SK-N-SH (cell line): Measurements from ENCODE around the gene ITCH. TPM values are rescaled to one million over a fixed set of nuclear protein-coding genes. Genes with fewer than 3 reads are reported as not detected.

Source experiments
- CTCF ChIA-PET: fragments of 300-600, 350-600 bp; formaldehyde crosslinking; extraction: SDS; loops from one replicate; lab custom pipeline; 2021; lab: Yijun Ruan, JAX
- POLR2A ChIA-PET: fragments of 350-600 bp; sonication (Branson Sonifier 250); formaldehyde crosslinking; extraction: SDS; loops from one replicate; lab custom pipeline; 2020; ENCODE audit warnings: antibody characterized with exemption, inconsistent platforms; lab: Yijun Ruan, JAX
- DNase-seq: peaks from one replicate; pipeline ENCODE4 v3.0.0; 2012
- H2AFZ ChIP-seq: fragments of 200-600 bp; sonication (generic); 2 replicates; pipeline ENCODE4 v1.8.1; 2016; ENCODE audit warnings: antibody characterized with exemption, mild to moderate bottlenecking, low read depth
- H3F3A ChIP-seq: fragments of 200-600 bp; sonication (generic); replicated peaks from 2 replicates; pipeline ENCODE3; 2016; ENCODE audit warnings: antibody characterized with exemption, mild to moderate bottlenecking; ENCODE audit not compliant: insufficient read depth
- H3K27ac ChIP-seq, 2 experiments: fragments of 200-500 bp in 1 of 2; fragments of 200-600 bp in 1 of 2; sonication (Bioruptor generic) in 1 of 2; sonication (generic), shearing (Covaris generic) in 1 of 2; 2 replicates each; pipeline versions ENCODE4 v1.5.1 to v1.6.1; 2014 to 2016; ENCODE audit warnings: low read depth in 2 of 2, inconsistent platforms in 1 of 2, low read length in 1 of 2, mild to moderate bottlenecking in 1 of 2, mixed read lengths in 1 of 2
- H3K27me3 ChIP-seq: fragments of 200-600 bp; sonication (generic), shearing (Covaris generic); 2 replicates; pipeline ENCODE4 v1.6.1; 2016; ENCODE audit warnings: mixed run types; ENCODE audit not compliant: insufficient read depth
- H3K36me3 ChIP-seq, 2 experiments: fragments of 200-500 bp in 1 of 2; fragments of 200-600 bp in 1 of 2; sonication (Bioruptor generic) in 1 of 2; sonication (generic) in 1 of 2; replicated peaks in 1 of 2; 2 replicates each; pipeline versions ENCODE3 to v1.5.1; 2014 to 2016; ENCODE audit warnings: low read length in 1 of 2, mild to moderate bottlenecking in 1 of 2; ENCODE audit not compliant: insufficient read depth in 2 of 2, control insufficient read depth in 1 of 2
- H3K4me1 ChIP-seq, 2 experiments: fragments of 200-500 bp in 1 of 2; fragments of 200-600 bp in 1 of 2; sonication (Bioruptor generic) in 1 of 2; sonication (generic), shearing (Covaris generic) in 1 of 2; 2 replicates each; pipeline versions ENCODE4 v1.5.1 to v1.6.1; 2014 to 2016; ENCODE audit warnings: low read depth in 1 of 2, low read length in 1 of 2, mixed run types in 1 of 2; ENCODE audit not compliant: insufficient read depth in 2 of 2, control insufficient read depth in 1 of 2
- H3K4me2 ChIP-seq: fragments of 200-600 bp; sonication (generic), shearing (Covaris generic); 2 replicates; pipeline ENCODE4 v1.6.1; 2017; ENCODE audit warnings: mixed run types
- H3K4me3 ChIP-seq, 2 experiments: fragments of 200-500 bp in 1 of 2; fragments of 200-600 bp in 1 of 2; sonication (Bioruptor generic) in 1 of 2; sonication (generic), shearing (Covaris generic) in 1 of 2; 2 replicates each; pipeline versions ENCODE4 v1.5.1 to v1.8.1; 2014 to 2016; ENCODE audit warnings: low read depth in 2 of 2, inconsistent platforms in 1 of 2, low read length in 1 of 2, mild to moderate bottlenecking in 1 of 2, mixed read lengths in 1 of 2, moderate library complexity in 1 of 2
- H3K79me2 ChIP-seq: fragments of 200-600 bp; sonication (generic); 2 replicates; pipeline ENCODE4 v1.8.1; 2017; ENCODE audit warnings: mild to moderate bottlenecking; ENCODE audit not compliant: insufficient read depth
- H3K9ac ChIP-seq: fragments of 200-600 bp; sonication (generic); 2 replicates; pipeline ENCODE4 v1.6.1; 2017; ENCODE audit warnings: mixed run types
- H3K9me2 ChIP-seq: fragments of 200-600 bp; sonication (generic); 2 replicates; pipeline ENCODE4 v1.6.1; 2017; ENCODE audit warnings: mixed run types
- H3K9me3 ChIP-seq: fragments of 200-600 bp; sonication (generic); 2 replicates; pipeline ENCODE4 v1.6.1; 2017; ENCODE audit warnings: mixed run types, mild to moderate bottlenecking, moderate library complexity
- H4K20me1 ChIP-seq: fragments of 200-600 bp; sonication (generic); 2 replicates; pipeline ENCODE4 v1.6.1; 2017; ENCODE audit warnings: mild to moderate bottlenecking, mixed run types; ENCODE audit not compliant: insufficient read depth
- FOXJ3 ChIP-seq: sonication (generic); formaldehyde crosslinking; IDR thresholded peaks from 2 replicates; pipeline ENCODE4 v1.5.1; 2020; ENCODE audit warnings: mild to moderate bottlenecking, missing genetic modification reagents
- FOXM1 ChIP-seq: IDR thresholded peaks from 2 replicates; pipeline ENCODE4 v1.4.0; 2012; ENCODE audit warnings: low read depth, mild to moderate bottlenecking
- GATA2 ChIP-seq: sonication (generic); formaldehyde crosslinking; IDR thresholded peaks from 2 replicates; pipeline ENCODE4 v1.5.0; 2020; ENCODE audit warnings: mild to moderate bottlenecking, missing genetic modification reagents
- JUND ChIP-seq: IDR thresholded peaks from 2 replicates; pipeline ENCODE4 v1.4.0; 2012
- NRF1 ChIP-seq: IDR thresholded peaks from 2 replicates; pipeline ENCODE4 v1.6.1; 2012; ENCODE audit warnings: low read depth, mild to moderate bottlenecking, low read length
- RAD21 ChIP-seq: IDR thresholded peaks from 2 replicates; pipeline ENCODE4 v1.6.1; 2012; ENCODE audit warnings: mild to moderate bottlenecking, low read length
- RXRA ChIP-seq: IDR thresholded peaks from 2 replicates; pipeline ENCODE4 v1.4.0; 2012; ENCODE audit warnings: low read depth, mild to moderate bottlenecking, borderline replicate concordance
- SMC3 ChIP-seq: IDR thresholded peaks from 2 replicates; pipeline ENCODE4 v1.6.1; 2012; ENCODE audit warnings: low read depth, low read length, improper control_type of control experiment
- WGBS: methylation state at CpG from one replicate; pipeline ENCODE4 v1.1.6; 2017; ENCODE audit warnings: low lambda C conversion rate; 5-methylcytosine and 5-hydroxymethylcytosine counted together
- polyA plus RNA-seq, 3 experiments: library from polyadenylated mRNA; depleted of rRNA; stranded (reverse); fragments of >200 nt; gene quantifications; 2 replicates each; pipeline ENCODE4 v1.2.3, GENCODE V29; 2012
- TF ChIP-seq, protein P1 (sequence below): fragments of 150-350 bp; IDR thresholded peaks from 2 replicates; pipeline ENCODE4 v1.6.1; 2016; ENCODE audit warnings: mild to moderate bottlenecking, low read depth, low read length

Gene ITCH
- polyA plus RNA-seq, 1 of the 3 experiments (the other 2 are of a cell fraction), result 3.8 TPM

DNA sequence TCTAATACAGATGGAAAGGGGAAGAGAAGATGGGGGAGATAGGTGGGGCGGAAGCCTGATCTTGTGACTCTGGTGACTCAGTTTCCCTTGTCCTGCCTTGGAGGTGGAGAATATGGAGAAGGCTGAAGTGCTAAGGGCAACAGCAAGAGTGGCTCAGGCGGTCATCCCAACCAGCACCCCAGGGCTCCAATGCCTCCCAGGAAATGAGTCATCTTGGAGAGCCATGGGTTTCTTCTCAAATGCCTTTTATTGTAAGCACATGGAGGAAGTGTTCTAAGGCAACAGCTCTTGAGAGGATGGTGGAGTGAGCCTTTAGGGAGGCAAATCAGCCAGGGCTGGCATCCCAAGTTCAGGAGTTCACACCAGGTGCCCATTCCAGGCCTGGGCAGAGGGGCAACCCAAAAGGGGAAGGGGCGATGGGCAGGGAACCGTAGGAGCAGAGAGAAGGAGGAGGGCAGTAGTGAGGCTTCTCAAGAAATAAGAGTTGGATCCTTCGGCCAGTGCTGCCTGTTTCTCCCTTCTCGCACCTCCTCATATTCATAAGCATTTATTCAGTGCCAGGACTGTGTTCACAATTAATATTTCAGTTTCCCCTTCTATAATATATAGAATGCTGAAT is 46.8 kb upstream of the ITCH start:
- ChIA-PET CTCF (interaction anchor here (1.1 to 2.5 kb wide), 3 partner anchors 157 to 451 kb away, joined by 3 to 8 read pairs (median 3); no protein-coding TSS in a partner anchor), POLR2A (no interaction called here)
- no peak overlapping the region for H3K9ac ChIP-seq
- TF ChIP-seq NRF1, result no peak
- no peak for TF ChIP-seq GATA2 (CRISPR knock-in tag)
- TF ChIP-seq, protein P1, sequence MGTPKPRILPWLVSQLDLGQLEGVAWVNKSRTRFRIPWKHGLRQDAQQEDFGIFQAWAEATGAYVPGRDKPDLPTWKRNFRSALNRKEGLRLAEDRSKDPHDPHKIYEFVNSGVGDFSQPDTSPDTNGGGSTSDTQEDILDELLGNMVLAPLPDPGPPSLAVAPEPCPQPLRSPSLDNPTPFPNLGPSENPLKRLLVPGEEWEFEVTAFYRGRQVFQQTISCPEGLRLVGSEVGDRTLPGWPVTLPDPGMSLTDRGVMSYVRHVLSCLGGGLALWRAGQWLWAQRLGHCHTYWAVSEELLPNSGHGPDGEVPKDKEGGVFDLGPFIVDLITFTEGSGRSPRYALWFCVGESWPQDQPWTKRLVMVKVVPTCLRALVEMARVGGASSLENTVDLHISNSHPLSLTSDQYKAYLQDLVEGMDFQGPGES, result no peak
- peak; percentile 14; the same call in 1 of the 2 replicates for TF ChIP-seq JUND
- no peak for TF ChIP-seq RAD21
- H3K36me3 ChIP-seq, result no peaks in the 10 kb centered on the region
- H4K20me1 ChIP-seq, result no peaks in the 10 kb centered on the region
- H3K4me2 ChIP-seq, result no peak overlapping the region
- DNase-seq, result no peak
- 83% methylated on average over 6 of the region's 6 CpGs for WGBS
- no peaks in the 10 kb centered on the region for H3K79me2 ChIP-seq
- H2AFZ ChIP-seq, result no peak overlapping the region
- H3K4me3 ChIP-seq, result no peak overlapping the region
- no peaks in the 10 kb centered on the region for H3K27me3 ChIP-seq
- H3K9me3 ChIP-seq, result no peaks in the 10 kb centered on the region
- peaks cover 0 to 4% of the 10 kb centered on the region in 2 experiments; a peak in 2 of 4 replicates for H3K4me1 ChIP-seq
- no peaks in the 10 kb centered on the region for H3K9me2 ChIP-seq
- H3F3A ChIP-seq, result no peaks in the 10 kb centered on the region
- H3K27ac ChIP-seq, result no peak overlapping the region

DNA sequence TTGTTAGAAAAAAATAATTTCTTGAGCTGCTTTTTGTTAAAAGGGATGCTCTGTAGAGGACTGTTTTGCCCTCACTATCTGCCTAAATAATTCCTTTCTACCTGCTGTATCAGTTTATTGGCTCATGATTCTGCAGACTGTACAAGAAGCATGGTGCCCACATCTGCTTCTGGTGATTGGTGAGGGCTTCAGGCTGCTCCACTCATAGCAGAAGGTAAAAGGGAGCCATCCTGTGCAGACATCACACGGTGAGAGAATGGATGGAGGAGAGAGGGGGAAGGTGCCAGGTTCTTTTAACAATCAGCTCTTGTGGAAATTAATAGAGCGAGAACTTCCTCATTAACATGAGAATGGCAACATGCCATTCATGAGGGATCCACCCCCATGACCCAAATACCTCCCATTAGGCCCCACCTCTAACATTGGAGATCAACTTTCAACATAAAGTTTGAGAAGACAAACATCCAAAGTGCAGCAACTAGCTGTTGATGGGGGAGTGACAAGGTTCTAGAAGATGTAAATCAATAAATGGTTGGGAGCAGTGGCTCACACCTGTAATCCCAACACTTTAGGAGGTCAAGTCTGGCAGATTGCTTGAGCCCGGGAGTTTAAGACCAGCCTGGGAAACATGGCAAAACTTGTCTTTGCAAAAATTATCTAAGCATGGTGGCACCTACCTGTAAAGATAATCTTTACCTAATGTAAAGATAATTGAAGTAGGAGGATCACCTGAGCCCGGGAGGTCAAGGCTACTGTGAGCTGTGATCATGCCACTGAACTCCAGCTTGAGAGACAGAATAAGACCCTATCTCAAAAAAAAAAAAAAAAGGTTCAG is 44.2 kb upstream of the ITCH start:
- Histone ChIP-seq H3K4me1 (peaks cover 0 to 4% of the 10 kb centered on the region in 2 experiments; a peak in 1 of 4 replicates), H3K9ac (no peak overlapping the region), H2AFZ (no peak overlapping the region), H3F3A (no peaks in the 10 kb centered on the region), H3K4me2 (no peak overlapping the region), H3K4me3 (no peak overlapping the region), H3K27ac (no peak overlapping the region), H3K9me3 (no peaks in the 10 kb centered on the region), H3K36me3 (no peaks in the 10 kb centered on the region), H4K20me1 (no peaks in the 10 kb centered on the region), H3K27me3 (no peaks in the 10 kb centered on the region), H3K9me2 (no peaks in the 10 kb centered on the region), H3K79me2 (no peaks in the 10 kb centered on the region)
- ChIA-PET CTCF (interaction anchor here (0.7 to 2.5 kb wide), 4 partner anchors 112 to 204 kb away, joined by 3 to 8 read pairs (median 5); no protein-coding TSS in a partner anchor), POLR2A (no interaction called here)
- TF ChIP-seq SMC3 (no peak), FOXJ3 (no peak), RXRA (no peak), FOXM1 (no peak), GATA2 (CRISPR knock-in tag) (no peak)
- DNase-seq, result no peak
- 87% methylated on average over 4 of the region's 4 CpGs for WGBS
